Left colon (tissue), 2 donors: ENCODE measurements around the gene ATP2A3. TPM values are rescaled to one million over a fixed set of nuclear protein-coding genes. Genes with fewer than 3 reads are reported as not detected.

Experiments
- ATAC-seq: fragments of 200-7000 bp; cut with Tn5 transposase; one replicate; pipeline ENCODE4 v1.9.1; 2020; ENCODE audit warnings: mild to moderate bottlenecking, moderate library complexity
- DNase-seq, 2 donors: peaks; one replicate each; pipeline ENCODE4 v3.0.0-alpha.2; 2020
- intact Hi-C, 2 donors: fragments of 100-400 bp; cut with DNase I in 1 of 2; cut with micrococcal nuclease in 1 of 2; formaldehyde crosslinking; loops; one replicate each; pipeline versions ENCODE4 v1.11.2 to v1.14.0; 2022; cut with DNase I, micrococcal nuclease
- total RNA-seq, 2 donors: library from RNA; stranded (reverse); fragmentation: NEBNext Ultra II Directional; extraction: Animal tissue kit (Norgen Biotek cat#: 25700); gene quantifications; one replicate each; pipeline ENCODE4 v1.2.1, GENCODE V29; 2021
- donor health status: DM: no; HTN: no; CAD: no.
- donor health status: DM: yes; HTN: yes; CAD: no.

The ATP2A3 gene
- total RNA-seq, 2 donors from 2014 or later, result 276 to 300 TPM

DNA sequence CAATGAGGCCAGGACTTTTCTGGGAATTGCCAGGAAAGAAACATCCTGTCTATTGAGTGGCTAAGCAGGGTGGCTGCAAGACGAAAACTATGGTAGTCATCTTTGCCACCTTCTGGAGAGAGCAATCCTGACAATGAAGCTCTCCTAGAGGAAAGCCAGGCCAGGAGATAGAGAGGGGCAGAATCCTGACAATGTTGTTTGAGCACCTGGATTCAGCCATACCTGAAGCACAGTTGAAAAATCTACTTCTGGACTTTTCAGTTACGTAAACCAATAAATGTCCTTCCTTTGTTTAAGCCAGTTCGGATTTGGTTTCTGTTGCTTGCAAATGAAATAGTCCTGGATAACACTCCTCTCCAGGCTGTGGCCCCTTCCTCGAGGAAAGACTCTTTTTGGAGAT is 57.4 kb downstream of the ATP2A3 start:
- intact Hi-C loops, result no loop called here
- DNase-seq, result no peak
- ATAC-seq, result no peak

GRCh38 chr17:3905017-3905520 is 59.2 kb downstream of the ATP2A3 start:
- intact Hi-C loops, result no loop called here
- DNase-seq, result peak in 1 of 2 donors; percentile 37
- peak; percentile 21 for ATAC-seq

DNA sequence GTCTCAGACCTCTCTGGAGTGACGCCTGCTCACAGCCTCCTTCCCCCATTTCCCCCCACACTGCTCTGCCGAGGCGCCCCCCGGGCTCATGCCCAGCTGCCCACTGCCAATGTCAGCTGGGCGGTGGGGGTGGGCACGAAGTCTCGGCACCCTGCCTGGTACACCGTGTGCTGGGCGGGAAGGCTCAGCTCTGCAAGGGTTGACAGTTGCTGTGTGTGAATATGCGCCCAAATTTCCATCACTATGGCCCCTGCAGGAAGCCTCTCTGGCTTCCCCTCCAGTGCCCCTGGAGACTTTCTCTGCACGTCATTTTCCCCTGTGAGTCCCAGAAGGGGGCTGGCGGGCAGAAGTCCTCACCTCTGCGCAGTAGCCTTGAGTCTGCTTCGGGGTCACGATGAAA is 59.7 kb downstream of the ATP2A3 start:
- no peak for DNase-seq
- ATAC-seq, result no peak
- intact Hi-C loops, result no loop called here

GRCh38 chr17:3903881-3904290 is 60.4 kb downstream of the ATP2A3 start:
- intact Hi-C loops, result no loop called here
- ATAC-seq (no peak), DNase-seq (no peak)

DNA sequence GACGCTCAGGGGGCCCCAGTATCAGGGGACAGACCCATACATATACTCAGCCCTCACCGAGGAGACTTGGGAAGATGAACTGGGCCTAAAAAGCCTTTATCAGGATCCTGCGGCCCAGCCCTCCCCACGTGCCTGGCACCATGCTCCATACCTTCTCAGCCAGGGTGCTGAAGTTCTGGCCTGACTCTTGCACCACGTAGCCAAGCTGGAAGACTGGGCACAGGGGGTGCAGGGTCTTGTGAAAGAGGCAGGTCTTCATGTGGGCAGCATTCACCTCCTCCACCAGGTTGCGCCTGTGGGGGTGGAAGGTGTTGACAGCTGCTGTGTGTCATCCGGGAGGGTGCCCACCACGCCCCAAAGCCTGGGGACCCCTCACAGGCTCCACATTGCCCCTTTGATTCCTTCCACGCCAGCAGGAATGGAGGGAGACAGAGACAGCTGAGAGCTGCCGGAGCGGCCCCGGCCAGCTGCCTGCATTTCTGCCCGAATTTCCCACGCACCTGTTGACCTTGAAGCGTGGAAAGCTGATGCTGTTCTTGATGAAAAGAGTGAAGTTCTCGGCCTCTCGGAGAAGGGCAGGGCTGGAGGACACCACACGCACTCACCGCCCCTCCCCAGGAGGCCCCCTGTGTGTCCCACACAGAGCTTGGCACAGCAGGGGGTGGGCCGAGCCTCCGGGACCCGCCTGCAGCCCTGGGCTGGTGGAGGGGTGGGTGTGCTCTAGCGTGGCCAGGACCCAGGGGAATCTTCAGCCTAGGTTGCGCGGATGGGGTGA is 61.0 kb downstream of the ATP2A3 start:
- no peak for ATAC-seq
- no peak for DNase-seq
- intact Hi-C loops, result no loop called here

DNA sequence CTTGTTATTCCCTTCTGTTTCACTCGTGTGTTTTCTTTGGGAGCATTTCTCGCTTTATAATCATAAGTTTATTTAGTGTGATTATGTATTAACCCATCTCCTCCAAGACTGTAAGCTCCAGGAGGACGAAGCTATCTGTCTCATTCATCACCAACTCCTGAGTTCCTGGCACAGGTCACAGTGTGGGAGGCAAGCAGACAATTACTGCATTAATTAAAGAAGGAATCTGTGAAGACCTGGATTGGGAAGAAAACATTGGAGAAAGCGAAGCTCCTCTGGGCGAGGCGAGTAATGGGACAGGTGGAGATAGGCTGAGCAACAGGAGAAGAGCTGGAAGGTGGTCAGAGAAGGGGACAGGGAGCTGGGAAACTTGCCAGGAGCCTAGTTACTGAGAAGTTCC is 63.6 kb downstream of the ATP2A3 start:
- intact Hi-C loops, result no loop called here
- ATAC-seq, result no peak
- no peak for DNase-seq

GRCh38 chr17:3897731-3898130 is 66.5 kb downstream of the ATP2A3 start:
- ATAC-seq, result no peak
- no peak for DNase-seq
- intact Hi-C loops, result no loop called here

GRCh38 chr17:3896968-3897235 is 67.3 kb downstream of the ATP2A3 start:
- ATAC-seq (no peak), DNase-seq (no peak)
- intact Hi-C loops, result no loop called here

DNA sequence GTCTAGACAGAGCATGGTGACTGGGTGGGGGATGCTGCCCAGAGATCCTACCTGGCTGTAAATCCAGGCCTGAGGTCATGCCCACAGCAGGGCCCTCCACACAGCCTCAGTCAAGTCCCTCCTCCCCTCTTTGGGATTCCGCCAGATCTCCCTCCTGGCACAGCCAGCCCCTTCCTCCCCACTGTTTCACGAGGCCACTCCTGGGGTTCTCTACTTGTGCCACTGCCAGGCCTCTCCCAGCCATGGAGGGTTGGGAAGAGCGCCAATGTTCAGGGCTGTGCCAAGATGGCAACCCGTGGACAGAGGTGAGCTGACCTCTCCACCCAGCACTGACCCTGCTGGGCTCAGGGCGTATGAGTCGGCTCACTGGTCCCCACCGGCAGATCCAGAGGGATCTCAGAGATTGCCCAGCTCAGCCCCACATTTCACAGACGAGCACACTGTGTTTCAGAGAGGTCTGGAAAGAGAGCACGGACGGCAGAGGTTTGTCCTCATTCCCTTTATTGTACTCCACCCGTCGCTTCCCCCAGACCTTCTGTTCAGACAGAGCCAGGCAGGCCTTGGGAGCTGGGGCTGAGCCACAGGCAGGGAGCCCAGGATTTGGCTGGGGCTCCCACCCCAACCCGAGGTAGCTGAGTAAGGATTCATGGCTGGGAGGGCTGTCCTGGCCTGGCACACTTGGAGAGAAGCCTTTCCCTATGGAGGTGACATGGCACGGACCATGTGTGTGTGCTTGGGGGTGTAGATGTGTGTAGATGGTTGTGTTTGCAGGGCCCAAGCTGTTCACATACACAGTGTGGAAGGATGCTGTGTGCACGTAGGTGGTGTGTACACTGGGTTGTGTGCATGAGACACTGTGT is 67.9 kb downstream of the ATP2A3 start:
- ATAC-seq (no peak), DNase-seq (no peak)
- intact Hi-C loops, result no loop called here

- ATAC-seq (no peak), DNase-seq (no peak)
- intact Hi-C loops, result no loop called here
Measured at GRCh38 chr17:3895354-3895753, 68.9 kb downstream of the ATP2A3 start.

- peak; percentile 54 for ATAC-seq
- peak; percentile 52 to 81 for DNase-seq
- intact Hi-C loops, result no loop called here
Measured at GRCh38 chr17:3894911-3895343, 69.3 kb downstream of the ATP2A3 start.

DNA sequence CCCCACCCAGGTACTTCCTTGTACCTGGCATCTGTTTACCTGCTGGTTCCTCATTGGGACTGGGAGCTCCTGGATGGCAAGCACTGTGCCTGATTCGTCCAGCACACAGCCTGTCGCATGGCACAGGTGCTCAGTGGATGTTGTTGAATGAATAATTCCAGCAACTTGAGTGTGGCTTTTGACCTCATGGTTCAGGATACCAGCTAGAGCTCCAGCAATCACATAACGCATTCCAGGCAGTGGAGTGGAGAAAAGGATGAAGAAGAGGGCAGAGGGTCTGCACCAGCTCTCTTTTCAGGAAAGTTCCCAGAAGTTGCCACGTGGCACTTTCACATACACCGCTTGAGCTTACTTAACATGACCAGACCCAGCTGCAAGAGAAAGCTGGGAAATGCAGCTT is 70.0 kb downstream of the ATP2A3 start:
- ATAC-seq (peak; percentile 37), DNase-seq (peak in 1 of 2 donors; percentile 34)
- intact Hi-C loops, result no loop called here

- intact Hi-C loops, result no loop called here
- no peak for DNase-seq
- no peak for ATAC-seq
Measured at GRCh38 chr17:3893720-3894116, 70.5 kb downstream of the ATP2A3 start.

- intact Hi-C loops, result no loop called here
- peak; percentile 90 to 93 for DNase-seq
- peak; percentile 69 for ATAC-seq
Measured at GRCh38 chr17:3893003-3893719, 71.1 kb downstream of the ATP2A3 start, which contains the start of gene CAMKK1. TSS of gene CAMKK1 (minus strand) at chr17:3893053. CDS start at chr17:3885687, 7,366 bp downstream.

GRCh38 chr17:3892095-3892998 is 71.9 kb downstream of the ATP2A3 start:
- DNase-seq (peak; percentile 80 to 92), ATAC-seq (peak; percentile 20)
- intact Hi-C loops, result no loop called here

GRCh38 chr17:3891626-3892094 is 72.6 kb downstream of the ATP2A3 start:
- intact Hi-C loops, result no loop called here
- ATAC-seq, result no peak

DNA sequence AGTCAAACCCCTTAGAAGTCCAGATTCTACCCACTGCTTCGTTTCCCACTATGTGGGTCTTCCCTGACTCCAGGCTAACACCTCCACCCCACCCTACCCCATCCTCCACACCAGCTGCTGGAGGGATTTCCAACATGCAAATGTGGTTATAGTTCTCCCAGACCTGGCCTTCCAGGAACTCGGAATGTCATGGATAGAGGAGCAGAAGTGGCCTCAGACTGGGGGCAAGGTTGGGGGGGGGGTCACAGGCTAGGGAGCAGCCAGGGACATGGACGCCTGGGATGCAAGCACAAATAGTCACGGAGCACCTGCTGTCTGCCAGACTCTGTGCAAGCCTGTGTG is 73.4 kb downstream of the ATP2A3 start:
- DNase-seq, result no peak
- intact Hi-C loops, result no loop called here

More at GRCh38 chr17:3891626-3892094, 72.6 kb downstream of the ATP2A3 start:
- no peak for DNase-seq

GRCh38 chr17:3890082-3890877 is 74.0 kb downstream of the ATP2A3 start:
- intact Hi-C loops, result no loop called here
- ATAC-seq (no peak), DNase-seq (peak; percentile 63 to 83)

More for the DNA sequence above, 73.4 kb downstream of the ATP2A3 start:
- no peak for ATAC-seq
